Measurements from ENCODE around the gene FBLIM1. TPM values are rescaled to one million over a fixed set of nuclear protein-coding genes. Genes with fewer than 3 reads are reported as not detected.

The FBLIM1 gene
- polyA plus RNA-seq, 1 experiment, result 122 TPM

GRCh38 chr1:15830258-15830657 is 71.7 kb downstream of the FBLIM1 start:
- POLR2A ChIA-PET, result no interaction called here
- no peak for DNase-seq (ENCODE audit: low read depth, low spot score)
- Histone ChIP-seq H3K4me3 (ENCODE audit: low read depth, low read length) (no peak overlapping the region), H3K27me3 (ENCODE audit: control insufficient read depth, insufficient read depth, low read length) (no peaks in the 10 kb centered on the region), H3K9me3 (ENCODE audit: control insufficient read depth, insufficient read depth, low read length) (peaks cover 3% of the 10 kb centered on the region; the same call in 1 of the 2 replicates), H3K27ac (ENCODE audit: low read depth, low read length) (no peak overlapping the region)
- CTCF ChIA-PET, result interaction anchor here (6.0 kb wide), 1 partner anchor 14 kb away, joined by 58 read pairs; no protein-coding TSS in a partner anchor
- no peak for TF ChIP-seq CTCF (IDR thresholded peaks at IDR 0.05; ENCODE audit: low read depth, low read length)

GRCh38 chr1:15833069-15833679 is 74.6 kb downstream of the FBLIM1 start:
- Histone ChIP-seq H3K27me3 (ENCODE audit: control insufficient read depth, insufficient read depth, low read length) (no peaks in the 10 kb centered on the region), H3K27ac (ENCODE audit: low read depth, low read length) (no peak overlapping the region), H3K9me3 (ENCODE audit: control insufficient read depth, insufficient read depth, low read length) (peaks cover 14% of the 10 kb centered on the region; the same call in 1 of the 2 replicates), H3K4me3 (ENCODE audit: low read depth, low read length) (peak overlapping the region; percentile 88)
- ChIA-PET CTCF (interaction anchor here (0.5 to 6.0 kb wide), 12 partner anchors 12 to 249 kb away, joined by 3 to 58 read pairs (median 4); no protein-coding TSS in a partner anchor), POLR2A (interaction anchor here (0.6 to 4.3 kb wide), 6 partner anchors 15 to 312 kb away, joined by 3 to 59 read pairs (median 4); partner anchors contain the start of gene SPEN)
- no peak for DNase-seq (ENCODE audit: low read depth, low spot score)
- TF ChIP-seq CTCF (IDR thresholded peaks at IDR 0.05; ENCODE audit: low read depth, low read length), result no peak

GRCh38 chr1:15833842-15834405 is 75.3 kb downstream of the FBLIM1 start:
- Histone ChIP-seq H3K27me3 (ENCODE audit: control insufficient read depth, insufficient read depth, low read length) (no peaks in the 10 kb centered on the region), H3K27ac (ENCODE audit: low read depth, low read length) (peak overlapping the region; percentile 98), H3K9me3 (ENCODE audit: control insufficient read depth, insufficient read depth, low read length) (peaks cover 14% of the 10 kb centered on the region; the same call in 1 of the 2 replicates), H3K4me3 (ENCODE audit: low read depth, low read length) (peak overlapping the region; percentile 88)
- ChIA-PET CTCF (interaction anchor here (0.5 to 6.0 kb wide), 11 partner anchors 15 to 248 kb away, joined by 3 to 58 read pairs (median 4); no protein-coding TSS in a partner anchor), POLR2A (interaction anchor here (0.6 to 4.3 kb wide), 8 partner anchors 14 to 312 kb away, joined by 3 to 59 read pairs (median 4); partner anchors contain the start of gene SPEN)
- DNase-seq (ENCODE audit: low read depth, low spot score), result no peak
- no peak for TF ChIP-seq CTCF (IDR thresholded peaks at IDR 0.05; ENCODE audit: low read depth, low read length)

- Histone ChIP-seq H3K4me3 (ENCODE audit: low read depth, low read length) (peak overlapping the region; percentile 88), H3K9me3 (ENCODE audit: control insufficient read depth, insufficient read depth, low read length) (peaks cover 14% of the 10 kb centered on the region; the same call in 1 of the 2 replicates), H3K27me3 (ENCODE audit: control insufficient read depth, insufficient read depth, low read length) (no peaks in the 10 kb centered on the region), H3K27ac (ENCODE audit: low read depth, low read length) (peak overlapping the region; percentile 99)
- ChIA-PET POLR2A (interaction anchor here (0.7 to 4.3 kb wide), 5 partner anchors 14 to 203 kb away, joined by 3 to 59 read pairs (median 4); partner anchors contain the start of gene SPEN), CTCF (interaction anchor here (0.6 to 6.0 kb wide), 6 partner anchors 14 to 175 kb away, joined by 3 to 58 read pairs (median 4); no protein-coding TSS in a partner anchor)
- peak; percentile 79 for DNase-seq (ENCODE audit: low read depth, low spot score)
- TF ChIP-seq CTCF (IDR thresholded peaks at IDR 0.05; ENCODE audit: low read depth, low read length), result no peak
Measured at GRCh38 chr1:15834406-15835204, 76.0 kb downstream of the FBLIM1 start.
